ENCODE data around the gene TMEM255B. TPM values are rescaled to one million over a fixed set of nuclear protein-coding genes. Genes with fewer than 3 reads are reported as not detected.

TMEM255B gene
- total RNA-seq, 1 donor from 2014 or later, result under 0.01 TPM

DNA sequence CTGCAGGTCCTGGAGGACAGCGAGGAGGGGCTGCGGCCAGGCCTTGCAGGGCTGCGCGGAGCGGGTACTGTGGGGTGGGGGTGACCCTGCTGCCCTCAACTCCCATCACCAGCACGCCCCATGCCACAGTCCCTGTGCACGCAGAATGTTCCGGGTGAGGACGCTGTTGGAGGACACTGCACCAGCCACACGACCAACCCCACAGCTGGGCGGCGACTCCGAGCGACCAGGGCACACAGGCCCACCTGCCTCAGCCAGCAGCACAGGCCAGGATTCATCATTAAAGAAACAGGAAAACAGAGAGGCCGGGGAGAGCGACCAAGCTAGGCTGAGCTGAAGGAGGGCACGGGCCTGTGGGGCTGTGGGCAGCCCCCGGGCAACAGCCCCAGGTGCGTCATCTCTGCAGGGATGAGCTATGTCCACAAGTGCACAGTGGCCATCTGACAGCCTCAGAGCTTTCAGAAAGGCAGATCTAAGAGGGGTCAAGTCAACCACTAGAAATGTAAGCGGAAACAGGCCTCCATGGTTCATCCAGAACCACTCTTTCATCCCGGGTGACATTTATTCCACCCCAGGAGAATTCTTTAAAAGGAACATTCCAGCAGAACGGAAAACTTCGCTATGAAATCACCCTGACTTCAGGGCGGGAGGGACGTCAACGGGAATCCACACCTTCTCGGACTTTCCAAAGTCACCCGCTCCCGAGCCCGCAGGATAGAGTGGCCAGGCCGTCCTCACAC lies 103.3 kb downstream of the TMEM255B start:
- no peak for DNase-seq

DNA sequence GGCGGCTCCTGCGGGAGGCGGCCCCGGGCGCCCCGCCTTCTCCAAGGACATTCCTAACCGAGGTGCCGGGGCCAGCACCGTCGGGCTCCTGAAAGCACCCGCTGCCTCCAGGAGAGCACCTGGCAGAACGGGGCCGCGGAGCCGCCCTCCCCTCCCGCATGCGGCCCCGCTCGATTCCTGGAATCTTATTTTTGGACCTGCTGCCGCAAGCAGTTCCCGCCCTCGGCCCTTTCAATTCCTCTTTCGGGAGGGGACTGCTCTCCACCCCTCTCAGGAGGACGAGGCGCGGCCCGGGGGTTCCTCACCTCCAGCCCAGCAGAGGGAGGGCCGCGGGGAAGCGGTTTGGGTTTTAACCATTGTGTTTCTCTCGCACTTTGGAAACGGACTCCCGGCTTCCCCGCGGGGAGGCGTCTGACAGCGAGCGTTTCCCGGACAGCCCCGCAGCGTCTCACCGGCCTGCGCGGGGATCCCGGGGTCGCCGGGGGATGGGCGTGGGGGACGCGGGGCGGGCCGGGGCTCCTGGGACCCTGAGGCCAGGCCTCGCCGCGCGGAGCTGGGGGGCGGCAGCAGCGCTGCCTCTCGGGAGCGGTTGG lies 104.0 kb downstream of the TMEM255B start:
- DNase-seq, result peak; percentile 32

- peak; percentile 39 for DNase-seq
Observed at GRCh38 chr13:113863524-113864272, 104.7 kb downstream of the TMEM255B start, which contains the start of gene GAS6. GAS6 (minus strand) TSS chr13:113864076; CDS start chr13:113863920, 156 bp downstream.

- no peak for DNase-seq
Observed at GRCh38 chr13:113864273-113864890, 105.4 kb downstream of the TMEM255B start.

DNA sequence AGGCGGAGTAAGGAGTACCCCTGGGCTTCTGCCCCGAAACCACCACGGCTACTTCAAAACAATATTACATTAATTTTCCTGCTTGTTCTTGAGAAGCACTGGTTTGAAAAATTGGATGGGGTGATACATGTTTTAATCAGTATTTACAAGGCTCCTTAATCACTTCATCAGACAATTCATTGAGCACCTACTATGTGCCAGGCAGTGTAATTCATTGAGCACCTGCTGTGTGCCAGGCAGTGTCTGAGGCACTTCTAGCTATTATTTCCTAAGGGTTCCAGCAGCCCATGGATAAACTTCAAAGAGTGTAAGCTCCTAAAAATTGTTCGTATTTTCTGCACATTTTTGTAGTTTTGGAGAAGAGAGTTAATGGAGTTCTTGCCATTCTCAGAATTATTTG lies 106.4 kb downstream of the TMEM255B start:
- DNase-seq, result no peak

Other genes with a start within 250 kb of the TMEM255B start
- gene TFDP1, start 174.5 kb upstream of the TMEM255B start, total RNA-seq, result 28.9 TPM
- not detected for gene ATP4B, start 101.0 kb upstream of the TMEM255B start, total RNA-seq
- gene GRK1, start 92.0 kb upstream of the TMEM255B start, total RNA-seq, result not detected
- 21.8 TPM for gene GAS6, start 104.8 kb downstream of the TMEM255B start, total RNA-seq
- gene C13orf46, start 214.8 kb downstream of the TMEM255B start, total RNA-seq, result 0.16 TPM